Lung (tissue), 12 donors: ENCODE measurements around the gene NCOA1. TPM values are rescaled to one million over a fixed set of nuclear protein-coding genes. Genes with fewer than 3 reads are reported as not detected.

Experiments
- ATAC-seq: fragments of 200-7000 bp; cut with Tn5 transposase; one replicate; pipeline ENCODE4 v1.9.1; 2020; ENCODE audit warnings: moderate number of reproducible peaks; ENCODE audit not compliant: insufficient read depth, low FRiP score
- DNase-seq, 3 donors: peaks; one replicate each; pipeline ENCODE4 v3.0.0-alpha.2; 2013 to 2017
- H3K27ac ChIP-seq, 2 donors: one replicate each; pipeline ENCODE4 v1.5.1; 2013; ENCODE audit warnings: mild to moderate bottlenecking in 2 of 2, moderate library complexity in 2 of 2, control low read depth in 1 of 2, inconsistent platforms in 1 of 2, low read depth in 1 of 2, low read length in 1 of 2
- H3K27me3 ChIP-seq, 3 donors: one replicate each; pipeline ENCODE4 v1.5.1; 2013; ENCODE audit warnings: low read length in 2 of 3; ENCODE audit not compliant: control insufficient read depth in 3 of 3, insufficient read depth in 3 of 3
- H3K36me3 ChIP-seq, 4 donors: one replicate each; pipeline ENCODE4 v1.5.1; 2013; ENCODE audit warnings: low read length in 4 of 4, mild to moderate bottlenecking in 1 of 4, moderate library complexity in 1 of 4; ENCODE audit not compliant: control insufficient read depth in 4 of 4, insufficient read depth in 4 of 4
- H3K4me1 ChIP-seq, 5 donors: one replicate each; pipeline ENCODE4 v1.5.1; 2013; ENCODE audit warnings: low read length in 5 of 5, mild to moderate bottlenecking in 2 of 5, moderate library complexity in 1 of 5; ENCODE audit not compliant: control insufficient read depth in 5 of 5, insufficient read depth in 5 of 5
- H3K4me3 ChIP-seq: one replicate; pipeline ENCODE4 v1.5.1; 2013; ENCODE audit warnings: mild to moderate bottlenecking, control low read depth, moderate library complexity
- H3K9ac ChIP-seq, 2 donors: one replicate each; pipeline ENCODE4 v1.5.1; 2013; ENCODE audit warnings: low read length in 2 of 2, control low read depth in 1 of 2; ENCODE audit not compliant: insufficient read depth in 1 of 2
- H3K9me3 ChIP-seq, 4 donors: one replicate each; pipeline ENCODE4 v1.5.1; 2013; ENCODE audit warnings: low read length in 3 of 4, mild to moderate bottlenecking in 1 of 4, moderate library complexity in 1 of 4; ENCODE audit not compliant: control insufficient read depth in 4 of 4, insufficient read depth in 3 of 4
- CTCF ChIP-seq: IDR thresholded peaks from 2 replicates; pipeline ENCODE4 v1.5.1; 2012; ENCODE audit warnings: mild to moderate bottlenecking; ENCODE audit errors: control extremely low read depth, extremely low read depth
- WGBS, 2 donors: extraction: QIAGEN DNeasy Blood & Tissue Kit; methylation state at CpG; one replicate each; pipeline ENCODE4 v1.1.7; 2013; 5-methylcytosine and 5-hydroxymethylcytosine counted together
- polyA plus RNA-seq, 2 donors: library from polyadenylated mRNA; stranded (reverse); fragments of 200-250 nt; gene quantifications; one replicate each; pipeline ENCODE4 v1.2.1, GENCODE V29; 2013
- total RNA-seq, 2 donors: library from RNA; depleted of rRNA in 1 of 2; stranded (reverse); fragments of >200 nt in 1 of 2; gene quantifications; one replicate each; pipeline ENCODE4 v1.2.1, GENCODE V29; 2014 to 2021
- donor health status: control.
- donor health status: control.
- donor health status: Bipolar disorder and iron deficiency.
- donor health status: healthy.
- donor health status: DM: yes; HTN: yes; CAD: no.

Gene NCOA1
- total and polyA plus RNA-seq, 4 donors = 8.3 to 123 (median 27.3) TPM

- 26 to 29% methylated on average over 2 of the region's 2 CpGs for WGBS, 2 donors
- Histone ChIP-seq H3K27ac (no peak overlapping the region), H3K27me3 (no peaks in the 10 kb centered on the region), H3K4me3 (no peak overlapping the region), H3K9ac (no peak overlapping the region), H3K36me3 (no peaks in the 10 kb centered on the region), H3K9me3 (peaks cover 0 to 2% (median 0%) of the 10 kb centered on the region in 4 donors), H3K4me1 (no peaks in the 10 kb centered on the region)
- peak in 1 of 3 donors; percentile 25 for DNase-seq
- ATAC-seq = no peak
- TF ChIP-seq CTCF = no peak
Measured at GRCh38 chr2:24779116-24779515, 288.1 kb downstream of the NCOA1 start.

- Histone ChIP-seq H3K9ac (no peak overlapping the region), H3K4me1 (peaks cover 0 to 2% (median under 1%) of the 10 kb centered on the region in 5 donors), H3K4me3 (no peak overlapping the region), H3K36me3 (no peaks in the 10 kb centered on the region), H3K27ac (no peak overlapping the region), H3K27me3 (no peaks in the 10 kb centered on the region), H3K9me3 (peaks cover 0 to 2% (median 0%) of the 10 kb centered on the region in 4 donors)
- no peak for TF ChIP-seq CTCF
- 93 to 94% methylated on average over 3 of the region's 3 CpGs for WGBS, 2 donors
- ATAC-seq (no peak), DNase-seq (no peak)
Measured at GRCh38 chr2:24783641-24784040, 292.6 kb downstream of the NCOA1 start.

GRCh38 chr2:24785671-24786321 lies 294.7 kb downstream of the NCOA1 start:
- H3K36me3 ChIP-seq = no peaks in the 10 kb centered on the region
- H3K27me3 ChIP-seq = no peaks in the 10 kb centered on the region
- DNase-seq = peak; percentile 33 to 66 (median 39)
- ATAC-seq = peak; percentile 84
- TF ChIP-seq CTCF = no peak
- H3K27ac ChIP-seq = peak overlapping the region in 1 of 2 donors; percentile 55
- peaks cover 0 to 4% (median 3%) of the 10 kb centered on the region in 5 donors for H3K4me1 ChIP-seq
- WGBS, 2 donors = 55 to 56% methylated on average over 6 of the region's 6 CpGs
- no peak overlapping the region for H3K9ac ChIP-seq
- peaks cover 0 to 2% (median 0%) of the 10 kb centered on the region in 4 donors for H3K9me3 ChIP-seq
- H3K4me3 ChIP-seq = no peak overlapping the region
